SKM-1 treated with dmso at 0.1 percent for 144 hours (cell line): ENCODE data around the gene DMXL1.
"Not testable (repeated sequence)": the region's sequence is repeated elsewhere in the genome, so short reads cannot be mapped to it uniquely, and the experiment has no call there.

Source experiments
- DNase-seq: peaks from one replicate; lab custom pipeline; 2025; ENCODE audit not compliant: unreplicated experiment; lab: John Stamatoyannopoulos, UW

The DMXL1 gene

DNA sequence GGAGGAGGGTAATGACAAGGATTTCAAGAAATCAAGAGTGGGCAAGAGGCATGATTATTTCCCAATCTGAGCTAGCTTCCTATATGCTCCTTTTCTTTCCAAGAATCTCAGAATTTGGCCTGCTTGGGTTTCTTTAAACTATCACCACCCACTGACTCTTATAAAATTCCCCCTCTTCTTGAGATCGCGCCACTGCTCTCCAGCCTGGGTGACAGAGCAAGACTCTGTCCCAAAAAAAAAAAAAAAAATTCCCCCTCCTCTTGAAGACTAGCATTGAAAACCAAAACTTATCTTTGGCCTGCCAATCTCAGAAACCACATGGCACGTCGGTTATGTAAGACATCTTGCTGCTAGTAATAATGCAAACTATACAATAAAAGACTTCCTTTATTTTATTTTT lies 3.4 kb upstream of the DMXL1 start:
- DNase-seq = no peak

DNA sequence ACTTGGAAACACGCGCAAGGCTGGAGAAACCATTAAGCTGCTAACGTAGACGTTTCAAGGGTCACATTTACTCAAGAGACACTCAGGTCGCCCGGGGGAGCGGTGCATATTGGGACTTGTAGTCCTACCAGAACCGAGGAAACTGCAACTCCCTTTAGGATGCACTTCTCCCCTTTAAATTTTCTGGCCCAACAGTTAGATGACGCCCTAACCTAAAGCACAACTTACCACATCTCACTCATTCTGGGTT lies 384 bp upstream of the DMXL1 start:
- DNase-seq = peak; percentile 95

GRCh38 chr5:119071561-119071995 lies 691 bp downstream of the DMXL1 start:
- no peak for DNase-seq

DNA sequence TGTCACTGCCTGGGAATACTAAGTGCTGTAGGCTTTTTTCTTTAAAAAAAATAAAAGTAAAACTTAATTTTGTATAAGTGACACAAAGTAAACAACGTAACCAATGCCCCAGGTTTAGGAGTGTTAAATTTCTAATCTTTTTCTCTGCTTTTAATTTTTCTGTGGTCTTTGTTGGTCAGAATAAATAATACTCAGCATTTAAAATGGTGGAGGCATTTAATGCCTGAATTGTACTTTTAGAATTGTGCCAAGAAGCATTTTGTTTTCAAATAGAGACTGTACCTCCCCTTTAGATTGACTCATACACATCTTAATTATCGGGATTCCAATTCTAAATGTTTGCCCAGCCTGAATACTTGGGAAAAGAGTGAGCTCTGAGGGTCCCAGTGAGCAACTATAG lies 1.6 kb downstream of the DMXL1 start:
- DNase-seq = no peak

GRCh38 chr5:119073746-119074337 lies 3.0 kb downstream of the DMXL1 start:
- not testable (repeated sequence) for DNase-seq

- DNase-seq = no peak
Observed at GRCh38 chr5:119074419-119074818, 3.5 kb downstream of the DMXL1 start.

DNA sequence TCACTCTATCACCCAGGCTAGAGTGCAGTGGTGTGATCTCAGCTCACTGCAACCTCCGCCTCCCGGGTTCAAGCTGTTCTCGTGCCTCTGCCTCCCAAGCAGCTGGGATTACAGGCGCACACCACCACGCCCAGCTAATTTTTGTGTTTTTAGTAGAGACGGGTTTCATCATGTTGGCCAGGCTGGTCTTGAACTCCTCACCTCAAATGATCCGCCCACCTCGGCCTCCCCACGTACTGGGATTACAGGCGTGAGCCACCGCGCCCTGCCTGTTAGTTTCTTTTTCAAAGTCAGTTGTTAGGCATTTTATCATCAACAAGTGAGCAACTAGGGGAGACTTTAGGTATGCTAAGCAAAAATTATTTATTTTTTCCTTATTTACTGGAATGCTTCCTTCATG lies 4.4 kb downstream of the DMXL1 start:
- DNase-seq = not testable (repeated sequence)

- DNase-seq = no peak
Observed at GRCh38 chr5:119076080-119076479, 5.2 kb downstream of the DMXL1 start.

DNA sequence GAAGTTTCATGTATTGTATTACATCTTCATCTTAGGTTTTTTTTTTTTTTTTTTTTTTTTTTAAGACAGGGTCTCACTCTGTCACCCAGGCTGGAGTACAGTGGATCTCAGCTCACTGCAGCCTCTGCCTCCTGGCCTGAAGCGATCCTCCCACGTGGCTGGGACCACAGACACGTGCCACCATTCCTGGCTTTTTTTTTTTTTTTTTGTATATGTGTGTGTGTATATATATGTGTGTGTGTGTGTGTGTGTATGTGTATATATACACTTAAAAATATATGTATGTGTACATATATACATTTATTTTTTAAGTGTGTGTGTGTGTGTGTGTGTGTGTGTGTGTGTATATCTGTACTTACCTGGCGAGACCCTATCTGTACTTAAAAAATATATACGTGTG lies 6.6 kb downstream of the DMXL1 start:
- DNase-seq = no peak

GRCh38 chr5:119078071-119078846 lies 7.4 kb downstream of the DMXL1 start:
- no peak for DNase-seq

- no peak for DNase-seq
Observed at GRCh38 chr5:119078861-119079260, 8.0 kb downstream of the DMXL1 start.

- DNase-seq = no peak
Observed at GRCh38 chr5:119079318-119079921, 8.5 kb downstream of the DMXL1 start.

GRCh38 chr5:119080936-119081335 lies 10.0 kb downstream of the DMXL1 start:
- DNase-seq = no peak

GRCh38 chr5:119082691-119083090 lies 11.8 kb downstream of the DMXL1 start:
- DNase-seq = no peak

DNA sequence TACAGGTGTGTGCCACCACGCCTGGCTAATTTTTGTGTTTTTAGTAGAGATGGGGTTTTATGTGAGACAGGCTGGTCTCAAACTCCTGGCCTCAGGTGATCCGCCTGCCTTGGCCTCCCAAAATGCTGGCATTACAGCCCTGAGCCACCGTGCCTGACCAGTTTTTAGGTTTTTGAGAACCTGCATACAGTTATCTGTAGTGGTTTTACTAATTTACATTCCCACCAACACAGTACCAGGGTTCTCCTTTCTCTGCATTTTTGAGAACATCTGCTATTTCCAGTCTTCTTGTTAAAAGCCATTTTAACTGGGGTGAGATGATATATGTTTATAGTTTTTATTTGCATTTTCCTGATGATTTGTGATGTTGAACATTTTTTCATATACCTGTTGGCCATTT lies 12.8 kb downstream of the DMXL1 start:
- DNase-seq = no peak

- no peak for DNase-seq
Observed at GRCh38 chr5:119088438-119088837, 17.6 kb downstream of the DMXL1 start.

DNA sequence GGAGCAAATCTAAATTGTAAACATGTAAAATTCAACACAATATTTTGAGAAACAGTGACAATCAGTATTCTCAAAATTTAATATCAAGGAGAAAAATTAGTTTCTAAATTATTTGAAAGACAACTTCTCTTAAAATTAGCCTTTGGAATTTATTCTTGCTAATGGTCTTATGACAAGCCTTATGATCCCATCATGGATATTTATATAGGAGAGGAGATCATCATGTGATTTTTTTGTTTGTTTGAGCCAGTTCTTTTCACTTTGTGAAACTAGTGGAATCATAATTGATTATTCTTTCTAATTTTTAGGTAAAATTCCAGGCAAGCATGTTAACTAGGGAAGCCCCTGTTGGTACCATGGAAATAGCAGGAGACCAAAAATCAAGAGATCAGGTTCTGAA lies 24.7 kb downstream of the DMXL1 start:
- DNase-seq = no peak

DNA sequence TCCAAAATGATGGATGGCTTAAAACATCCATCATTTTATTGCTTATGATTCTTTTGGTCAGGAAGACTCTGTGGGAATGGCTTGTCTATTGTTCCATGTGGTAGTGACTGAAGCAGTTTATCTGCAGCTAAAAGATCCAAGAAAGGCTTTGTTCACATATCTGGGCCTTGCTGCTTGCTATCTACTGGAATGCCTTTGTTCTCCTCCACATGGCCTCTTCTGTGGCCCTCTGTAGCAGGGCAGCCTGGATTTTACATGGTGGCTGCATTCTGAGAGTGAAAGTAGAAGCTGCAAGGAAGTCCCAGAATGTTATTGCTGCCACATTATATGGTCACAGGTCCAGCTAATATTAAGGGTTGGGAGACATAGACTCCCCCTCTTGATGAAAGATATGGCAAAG lies 35.1 kb downstream of the DMXL1 start:
- DNase-seq = no peak

- no peak for DNase-seq
Observed at GRCh38 chr5:119112151-119112550, 41.3 kb downstream of the DMXL1 start.

GRCh38 chr5:119117237-119117636 lies 46.4 kb downstream of the DMXL1 start:
- DNase-seq = no peak

DNA sequence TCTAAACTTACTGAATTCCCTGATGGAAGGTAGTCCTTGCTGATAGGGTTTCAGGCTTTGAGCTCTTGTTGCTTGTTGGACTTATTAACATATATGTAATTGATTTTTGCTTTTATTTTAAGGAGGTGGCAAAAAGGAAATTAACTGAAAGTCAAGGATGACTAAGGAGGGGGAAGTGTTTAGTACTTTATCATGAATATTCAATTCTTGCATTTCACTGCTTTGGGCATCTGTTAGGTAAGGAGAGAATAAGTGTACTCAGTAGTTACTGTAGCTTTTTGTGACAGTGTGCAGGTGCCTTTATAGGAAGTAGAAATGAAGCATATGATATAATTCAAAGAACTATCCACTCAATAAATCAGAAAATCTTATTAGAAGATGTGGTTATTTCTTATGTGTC lies 47.1 kb downstream of the DMXL1 start:
- DNase-seq = no peak

- DNase-seq = no peak
Observed at GRCh38 chr5:119120893-119121292, 50.0 kb downstream of the DMXL1 start.

DNA sequence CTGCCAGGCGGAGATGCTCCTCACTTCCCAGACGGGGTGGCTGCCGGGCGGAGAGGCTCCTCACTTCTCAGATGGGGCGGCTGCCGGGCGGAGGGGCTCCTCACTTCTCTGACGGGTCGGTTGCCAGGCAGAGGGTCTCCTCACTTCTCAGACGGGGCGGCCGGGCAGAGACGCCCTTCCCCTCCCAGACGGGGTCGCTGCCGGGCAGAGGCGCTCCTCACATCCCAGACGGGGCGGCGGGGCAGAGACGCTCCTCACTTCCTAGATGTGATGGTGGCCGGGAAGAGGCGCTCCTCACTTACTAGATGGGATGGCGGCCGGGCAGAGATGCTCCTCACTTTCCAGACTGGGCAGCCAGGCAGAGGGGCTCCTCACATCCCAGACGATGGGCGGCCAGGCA lies 51.6 kb downstream of the DMXL1 start:
- DNase-seq = not testable (repeated sequence)
